GM10266 (cell line): ENCODE results near the gene LRRC8E.
"Not testable (repeated sequence)": the region's sequence is repeated elsewhere in the genome, so short reads cannot be mapped to it uniquely, and the experiment has no call there.

Experiments used
- DNase-seq: peaks from one replicate; pipeline ENCODE4 v3.0.0; 2012; ENCODE audit errors: extremely low spot score
- CTCF ChIP-seq: IDR thresholded peaks from 2 replicates; pipeline ENCODE4 v1.5.1; 2012; ENCODE audit warnings: mild to moderate bottlenecking, low read depth; ENCODE audit not compliant: control insufficient read depth, insufficient read depth; ENCODE audit errors: missing control alignments

Gene LRRC8E

DNA sequence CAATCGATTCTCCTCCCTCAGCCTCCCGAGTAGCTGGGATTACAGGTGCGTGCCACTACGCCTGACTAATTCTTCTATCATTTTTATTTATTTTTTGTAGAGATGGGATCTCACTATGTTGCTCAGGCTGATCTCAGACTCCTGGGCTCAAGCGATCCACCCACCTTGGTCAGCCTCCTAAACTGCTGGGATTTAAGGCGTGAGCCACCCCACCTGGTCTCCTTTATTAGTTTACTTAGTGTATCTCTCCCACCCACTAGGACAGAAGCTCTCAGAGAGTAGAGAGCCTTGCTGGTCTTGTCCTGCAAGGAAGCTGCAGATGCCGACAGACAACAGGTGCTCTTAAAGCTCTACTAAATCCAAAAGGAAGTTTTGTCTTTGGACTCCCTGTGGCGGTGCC, 2.5 kb upstream of the LRRC8E start:
- TF ChIP-seq CTCF = no peak
- DNase-seq = no peak

GRCh38 chr19:7887408-7888144, 734 bp upstream of the LRRC8E start:
- TF ChIP-seq CTCF = no peak
- DNase-seq = no peak

- no peak for DNase-seq
- TF ChIP-seq CTCF = no peak
These were observed 512 bp downstream of the LRRC8E start for GRCh38 chr19:7888826-7889217.

- DNase-seq = not testable (repeated sequence)
These were observed 5.2 kb downstream of the LRRC8E start for GRCh38 chr19:7893362-7894101.

DNA sequence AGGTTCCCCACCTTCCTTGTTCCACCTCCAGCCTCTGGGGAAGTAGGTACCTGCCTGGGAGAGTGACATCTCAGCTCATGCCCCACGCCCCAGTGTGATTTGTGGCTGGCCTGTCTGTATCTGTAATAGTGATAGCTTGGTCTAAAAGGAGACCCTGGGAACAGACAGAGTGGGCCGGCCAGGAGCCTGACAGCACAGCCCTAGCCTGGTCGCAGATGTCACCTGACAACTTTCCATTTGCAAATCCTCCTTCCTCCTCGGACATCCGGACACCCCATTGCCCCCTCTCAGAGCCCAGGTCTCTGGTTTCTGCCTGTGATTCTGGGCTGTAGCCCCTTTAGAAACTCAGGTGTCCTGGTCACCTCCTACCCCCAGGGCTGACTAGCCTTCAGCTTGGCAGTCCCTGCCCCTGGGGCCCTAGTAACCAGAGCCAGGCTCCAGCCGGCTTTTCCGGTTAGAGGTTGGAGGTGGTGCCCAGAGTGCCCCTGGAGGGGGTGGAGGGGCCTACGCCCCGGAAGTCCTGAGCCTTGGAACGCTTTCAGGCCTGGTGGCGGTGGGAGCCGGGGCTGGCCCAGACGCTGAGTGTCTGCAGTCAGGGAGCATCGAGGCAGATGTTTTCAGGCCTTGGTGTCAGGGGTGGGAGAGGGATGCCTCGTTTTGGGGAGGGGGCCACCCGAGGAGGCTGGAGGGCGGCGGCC, 6.5 kb downstream of the LRRC8E start:
- DNase-seq = no peak
- no peak for TF ChIP-seq CTCF

- DNase-seq = no peak
- TF ChIP-seq CTCF = no peak
These were observed 7.3 kb downstream of the LRRC8E start for GRCh38 chr19:7895565-7895964.

- no peak for TF ChIP-seq CTCF
- no peak for DNase-seq
These were observed 9.0 kb downstream of the LRRC8E start for GRCh38 chr19:7897292-7897691.
